ENCODE results near the gene MB.

The MB gene

GRCh38 chr22:35597692-35598395 lies 19.3 kb downstream of the MB start:
- DNase-seq (ENCODE audit: low read depth in 3 of 3): no peak

DNA sequence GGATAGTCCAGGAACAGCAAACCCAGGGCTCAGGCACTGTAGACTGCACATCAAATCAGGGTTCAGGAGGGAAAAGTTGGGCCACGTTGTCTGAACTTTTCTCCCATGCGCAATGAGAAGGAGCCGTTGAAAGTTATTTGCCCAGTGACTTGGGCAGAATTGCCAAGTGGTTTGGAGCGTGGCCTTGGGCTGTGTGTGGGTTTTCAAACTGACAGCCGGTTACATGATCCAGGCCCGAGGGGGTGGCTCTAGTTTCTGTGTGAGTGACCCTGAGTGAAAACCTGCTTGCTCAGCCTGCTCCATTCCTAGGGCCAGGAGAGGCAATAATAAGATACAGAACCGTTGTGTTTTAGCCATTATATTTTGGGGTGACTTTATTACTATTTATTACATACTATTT lies 20.3 kb downstream of the MB start:
- no peak for DNase-seq (ENCODE audit: low read depth in 3 of 3)

GRCh38 chr22:35594686-35595085 lies 22.4 kb downstream of the MB start:
- no peak for DNase-seq (ENCODE audit: low read depth in 3 of 3)

DNA sequence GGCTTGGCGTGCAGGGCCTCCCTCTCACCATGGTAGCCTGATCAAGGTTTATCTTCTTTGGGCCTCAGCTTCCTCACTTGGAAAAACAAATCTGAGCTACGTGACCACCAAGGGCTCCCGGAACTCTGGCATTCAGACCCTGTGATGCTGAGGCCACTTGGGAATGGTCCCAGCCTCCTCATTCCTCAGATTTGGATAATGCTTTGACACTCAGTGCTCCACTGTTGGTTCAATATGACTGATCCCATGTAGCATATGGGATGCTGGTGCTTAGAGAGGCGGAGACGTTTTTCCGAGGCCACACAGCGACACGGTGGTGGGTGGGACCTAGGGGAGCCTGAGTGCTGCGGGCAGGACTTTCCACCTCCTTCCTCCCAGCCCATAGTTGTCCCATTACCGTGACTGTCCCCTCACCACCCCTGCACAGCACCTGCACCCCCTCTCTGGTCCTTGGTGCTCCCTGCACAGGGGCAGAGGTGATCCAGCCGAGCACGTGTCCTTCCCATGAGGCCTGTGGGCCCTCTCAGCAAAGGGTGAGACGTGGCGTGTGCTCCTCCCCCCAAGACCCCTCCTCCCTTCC lies 23.1 kb downstream of the MB start:
- DNase-seq (ENCODE audit: low read depth in 3 of 3): no peak

GRCh38 chr22:35593071-35593890 lies 23.8 kb downstream of the MB start:
- no peak for DNase-seq (ENCODE audit: low read depth in 3 of 3)

DNA sequence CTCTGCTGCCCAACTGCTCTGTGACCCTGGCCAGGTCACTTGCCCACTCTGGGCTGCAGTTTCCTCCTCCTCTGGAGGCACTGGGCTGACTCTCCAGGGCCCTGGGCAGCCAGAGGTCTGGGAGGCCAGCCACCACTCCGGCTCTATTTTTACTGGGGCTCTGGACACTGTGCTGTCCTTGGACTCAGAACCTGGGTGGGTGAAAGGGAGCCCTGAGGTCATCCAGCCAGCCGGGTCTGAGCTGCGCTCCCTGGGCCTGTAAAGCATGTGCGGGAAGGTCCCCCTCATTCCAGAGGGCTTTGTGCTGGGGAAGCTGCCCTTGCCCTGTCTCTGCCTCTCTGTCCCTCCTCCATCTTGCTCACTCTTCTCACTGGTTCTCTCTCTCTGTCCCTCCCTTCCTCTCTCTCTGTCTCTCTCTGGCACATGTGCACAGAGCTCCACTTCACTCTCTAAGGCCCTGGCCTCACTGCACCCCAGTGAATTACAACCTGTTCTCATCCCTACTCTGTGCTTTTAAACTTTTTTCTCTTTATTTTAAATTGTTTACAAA lies 24.6 kb downstream of the MB start:
- DNase-seq (ENCODE audit: low read depth in 3 of 3): no peak

- DNase-seq (ENCODE audit: low read depth in 3 of 3): no peak
These were observed 25.3 kb downstream of the MB start for GRCh38 chr22:35591714-35592417.

DNA sequence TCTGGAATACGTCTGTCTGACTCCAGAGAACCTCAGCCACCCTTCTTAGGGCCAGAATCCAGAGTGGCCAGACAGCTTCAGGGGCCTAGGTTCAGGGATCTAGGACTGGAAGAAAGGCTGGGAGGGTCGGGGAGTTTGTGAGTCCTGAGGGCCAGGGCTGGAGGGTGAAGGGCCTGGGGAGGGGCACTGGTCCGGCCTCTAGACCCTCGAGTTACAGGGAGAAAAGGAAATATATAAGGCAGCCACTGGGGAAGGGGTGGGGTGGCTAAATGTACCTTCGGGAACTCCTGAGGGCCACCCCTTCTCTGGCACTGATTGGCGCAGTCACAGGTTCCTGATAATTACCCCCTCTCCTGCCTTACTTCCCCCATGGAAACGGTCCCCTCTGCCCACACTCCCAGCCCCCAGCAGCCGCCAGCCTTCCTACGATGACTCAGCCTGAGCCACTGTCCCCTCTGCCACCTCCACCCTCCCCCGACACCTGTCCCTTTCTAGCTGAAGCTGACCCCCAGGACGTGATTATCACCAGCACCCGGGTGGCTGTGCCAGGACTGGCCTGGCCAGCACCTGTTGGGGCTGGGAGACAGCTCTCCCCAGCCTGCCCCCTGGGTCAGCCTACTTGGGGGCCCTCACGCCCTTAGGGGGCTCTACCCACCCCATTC lies 26.4 kb downstream of the MB start:
- DNase-seq (ENCODE audit: low read depth in 3 of 3): no peak

- no peak for DNase-seq (ENCODE audit: low read depth in 3 of 3)
These were observed 27.4 kb downstream of the MB start for GRCh38 chr22:35589756-35590093.

DNA sequence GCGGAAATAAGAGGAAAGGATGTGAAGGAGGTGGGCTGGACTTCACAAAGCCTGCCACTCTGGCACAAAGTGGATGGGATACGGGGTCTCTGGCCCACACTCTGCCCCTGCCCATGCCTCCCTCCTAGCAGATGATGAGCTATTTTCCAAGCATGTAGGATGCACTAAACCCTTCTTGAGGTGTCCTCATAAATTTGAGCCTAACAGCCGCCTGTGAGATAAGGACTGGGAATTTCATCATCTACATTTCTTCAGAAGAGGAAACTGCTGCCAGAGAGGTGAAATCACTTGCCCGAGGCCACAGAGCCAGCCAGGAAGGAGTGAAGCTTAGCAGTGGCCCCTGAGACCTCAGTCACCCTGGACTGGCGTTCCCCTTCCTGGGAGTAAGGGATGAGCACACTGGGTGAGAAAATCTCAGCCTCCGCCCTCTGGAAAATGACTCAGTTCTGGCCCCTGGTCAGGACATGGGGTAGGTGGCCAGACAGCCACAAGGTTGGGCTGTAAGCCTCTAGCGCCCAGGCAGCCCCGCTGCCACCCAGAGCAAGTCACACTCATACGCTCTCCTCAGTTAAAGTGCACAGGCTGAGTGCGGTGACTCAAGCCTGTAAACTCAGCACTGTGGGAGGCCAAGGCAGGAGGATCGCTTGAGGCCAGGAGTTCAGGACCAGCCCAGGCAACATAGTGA lies 27.9 kb downstream of the MB start:
- no peak for DNase-seq (ENCODE audit: low read depth in 3 of 3)

- DNase-seq (ENCODE audit: low read depth in 3 of 3): no peak
These were observed 29.2 kb downstream of the MB start for GRCh38 chr22:35587896-35588295.

DNA sequence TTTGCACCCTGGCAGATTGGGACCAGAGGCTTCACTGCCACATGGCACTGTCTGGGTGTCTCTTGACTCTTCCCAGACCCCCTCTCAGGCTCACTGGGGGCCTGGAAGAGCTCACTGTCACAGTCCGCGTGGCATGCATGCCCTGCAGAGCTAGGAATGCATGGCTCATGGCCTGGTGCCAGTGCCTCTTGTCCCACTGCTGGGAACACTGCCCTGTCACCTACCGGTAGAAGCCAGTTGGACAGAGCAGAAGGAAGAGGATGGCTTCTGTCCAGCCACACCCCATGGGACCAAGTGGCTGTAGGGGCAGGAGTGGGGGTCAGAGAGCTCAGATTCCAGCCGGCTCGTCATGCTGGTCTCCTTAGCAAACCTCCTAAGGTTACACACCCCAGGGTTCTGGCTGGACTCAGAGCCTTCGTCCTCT lies 29.7 kb downstream of the MB start:
- DNase-seq (ENCODE audit: low read depth in 3 of 3): no peak

GRCh38 chr22:35586771-35587170 lies 30.4 kb downstream of the MB start:
- no peak for DNase-seq (ENCODE audit: low read depth in 3 of 3)

DNA sequence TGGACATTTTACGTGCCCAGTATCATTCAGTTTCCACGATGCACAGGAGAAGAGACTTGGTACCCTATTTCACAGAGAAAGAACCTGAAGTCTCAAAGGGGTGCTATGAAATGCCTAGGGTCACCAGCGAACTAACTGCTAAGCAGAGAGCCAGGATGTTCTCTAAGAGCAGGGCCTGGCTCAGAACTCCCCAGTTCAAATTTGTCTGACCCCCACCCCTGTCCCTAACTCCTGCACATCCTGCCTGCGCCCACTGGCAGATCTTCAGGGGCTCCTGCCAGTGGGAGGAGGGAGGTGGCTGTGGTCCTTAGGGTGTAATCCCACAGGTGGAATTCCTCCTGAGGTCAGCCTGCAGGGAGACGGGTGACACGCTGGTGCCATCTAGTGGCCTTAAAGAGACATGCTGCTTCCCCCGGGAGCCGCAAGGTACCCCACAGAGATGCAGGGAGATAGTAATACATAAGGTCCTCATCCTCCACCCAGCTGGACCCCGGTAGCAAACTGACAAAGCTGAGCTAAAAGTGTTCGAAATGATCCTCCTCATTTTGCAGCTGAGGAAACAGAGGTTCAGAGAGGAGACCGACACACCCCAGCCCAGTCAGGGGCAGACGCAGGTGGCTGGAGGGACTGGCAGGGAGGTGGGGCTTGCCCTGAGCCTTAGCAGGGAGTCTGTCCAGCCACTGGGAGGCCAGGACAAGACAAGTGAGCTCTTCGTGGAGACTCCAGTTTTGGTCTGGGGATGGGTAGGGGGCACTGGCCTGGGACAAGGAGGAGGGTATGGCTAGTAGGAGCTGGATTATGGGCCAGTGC lies 34.1 kb downstream of the MB start:
- DNase-seq (ENCODE audit: low read depth in 3 of 3): peak; percentile 15 to 47 (median 31)

DNA sequence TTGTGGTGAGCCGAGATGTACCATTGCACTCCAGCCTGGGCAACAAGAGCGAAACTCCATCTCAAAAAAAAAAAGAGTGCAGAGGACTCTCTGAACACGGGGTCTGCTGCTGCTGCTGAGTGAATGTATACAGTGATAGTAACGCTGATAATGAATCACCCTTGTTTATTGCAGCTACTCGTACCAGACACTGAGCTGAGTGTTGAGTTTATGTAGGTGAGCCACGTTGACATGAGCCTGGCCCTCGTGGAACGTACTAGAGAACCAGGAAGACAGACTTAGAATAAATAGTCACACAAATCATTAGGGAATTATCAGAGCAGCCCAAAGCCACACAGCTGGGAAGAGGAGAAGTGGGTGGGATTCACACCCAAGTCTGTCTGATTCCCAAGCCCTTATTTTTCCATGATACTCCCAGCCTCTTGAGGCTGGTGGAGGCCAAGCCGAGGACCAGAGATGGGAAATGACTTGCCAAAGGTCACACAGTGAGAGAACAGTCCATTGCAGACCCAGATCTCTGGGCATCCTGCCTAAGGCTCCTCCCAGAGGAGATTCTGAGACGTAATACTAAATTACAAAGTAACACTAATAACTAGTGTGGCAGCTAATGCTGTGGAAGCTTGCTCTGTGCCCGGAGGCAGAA lies 34.8 kb downstream of the MB start:
- no peak for DNase-seq (ENCODE audit: low read depth in 3 of 3)

- DNase-seq (ENCODE audit: low read depth in 3 of 3): no peak
These were observed 36.1 kb downstream of the MB start for GRCh38 chr22:35581023-35581413.

DNA sequence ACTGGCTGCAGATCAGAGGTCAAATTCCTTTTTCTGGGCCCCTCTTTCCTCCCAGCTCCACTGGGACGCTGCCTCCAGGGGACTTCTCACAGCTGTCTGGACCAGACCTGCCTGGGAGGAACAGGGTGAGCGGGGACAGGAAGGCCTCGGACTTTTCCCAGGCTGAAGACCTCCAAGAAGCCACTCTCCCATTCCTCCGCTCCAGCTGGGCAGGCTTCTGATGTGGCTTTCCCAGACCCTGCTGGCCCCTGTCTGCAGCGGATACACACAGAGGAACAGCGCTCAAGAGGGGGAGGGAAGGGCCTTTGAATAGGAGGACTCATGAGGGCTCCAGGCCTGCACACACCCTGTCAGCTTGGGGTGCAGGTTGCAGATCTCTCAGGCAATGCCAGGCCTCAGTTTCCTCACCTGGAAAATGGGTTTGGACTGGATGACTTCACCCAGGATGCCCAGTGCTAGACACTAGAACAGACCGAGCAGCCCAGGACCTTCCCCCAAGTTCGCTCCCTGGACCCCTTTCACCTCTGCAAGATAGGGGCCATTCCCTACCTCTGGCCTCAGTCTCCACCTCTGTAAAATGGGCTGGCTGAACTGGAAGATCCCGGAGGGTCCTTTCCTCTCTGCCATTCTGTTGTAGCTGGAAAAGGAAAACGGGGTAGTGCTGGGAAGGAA lies 36.6 kb downstream of the MB start:
- DNase-seq (ENCODE audit: low read depth in 3 of 3): no peak

DNA sequence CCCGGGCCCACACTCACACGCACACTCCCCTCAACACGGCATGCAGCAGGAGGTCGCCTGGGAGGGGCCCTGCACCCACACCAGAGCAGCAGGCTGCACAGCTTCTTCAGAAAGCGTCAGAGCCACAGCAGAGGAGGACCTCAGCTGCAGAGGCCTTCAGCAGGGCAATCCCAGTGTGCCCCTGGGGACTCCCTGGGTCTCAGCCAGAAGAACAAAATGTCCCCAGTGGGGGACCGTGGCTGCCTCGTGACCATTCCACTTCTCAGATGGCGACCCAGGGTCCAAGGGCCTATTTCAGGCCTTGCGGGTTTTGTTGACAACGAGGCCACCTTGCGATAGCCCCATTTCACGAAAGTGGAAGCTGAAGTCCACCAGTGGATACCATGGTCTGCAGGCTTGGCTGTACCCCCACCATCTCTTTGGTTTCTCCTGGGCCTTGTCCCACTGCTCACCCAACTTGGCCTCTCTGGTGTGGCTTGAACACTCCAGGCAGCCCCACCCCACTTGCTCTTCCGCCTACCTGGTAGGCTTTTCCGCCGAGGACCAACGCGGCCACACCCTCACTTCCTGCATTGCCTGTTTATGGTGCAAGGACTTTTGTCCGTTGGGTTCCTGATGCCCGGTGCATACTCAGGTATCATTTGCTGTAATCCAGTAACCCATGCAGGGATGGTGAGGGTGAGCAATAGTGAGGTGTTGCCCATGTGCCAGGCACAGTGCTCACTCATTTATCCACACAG lies 38.1 kb downstream of the MB start:
- no peak for DNase-seq (ENCODE audit: low read depth in 3 of 3)

Measured in stimulated activated CD4-positive, alpha-beta T cell treated with anti-CD3 and anti-CD28 coated beads, TNF-alpha, amount 100 ng/mL, for 24 hours (primary cell).